Fibroblast of skin of right biceps (primary cell): ENCODE measurements around the gene SLC25A13.
A peak's percentile ranks its signal among the peaks of the same experiment; 100 is the strongest.

Experiments used
- DNase-seq: peaks from one replicate; pipeline ENCODE4 v3.0.0-alpha.2; 2013

Gene SLC25A13

GRCh38 chr7:96199421-96199820 lies 122.5 kb downstream of the SLC25A13 start:
- peak; percentile 8 for DNase-seq

DNA sequence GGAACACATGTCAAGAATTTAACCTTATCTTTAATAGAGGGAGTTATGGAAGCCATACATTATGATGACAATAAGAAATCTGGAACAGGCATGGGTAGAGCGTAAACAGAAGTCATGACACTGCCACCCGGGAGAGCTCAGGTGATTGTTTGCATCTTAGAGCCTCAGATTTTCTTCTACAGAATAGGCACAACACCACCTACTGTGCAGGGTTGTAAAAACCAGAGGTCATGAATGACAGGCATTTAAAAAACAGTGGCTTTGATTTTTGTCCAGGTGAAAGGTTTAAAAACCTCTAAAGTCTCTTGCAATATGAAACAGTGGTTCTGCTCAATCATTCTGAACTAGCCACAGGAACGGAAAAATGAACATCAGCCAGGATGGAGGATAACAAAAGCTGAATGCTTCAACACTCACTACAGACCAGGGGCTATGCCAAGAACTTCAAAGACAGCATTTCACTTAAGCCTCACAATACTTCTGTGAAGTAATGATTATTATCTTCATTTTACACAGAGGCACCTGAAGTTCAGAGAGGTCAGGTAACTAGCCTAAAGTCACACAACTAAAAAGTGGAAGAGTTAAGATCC lies 123.8 kb downstream of the SLC25A13 start:
- DNase-seq, result no peak

- no peak for DNase-seq
Measured at GRCh38 chr7:96196676-96197075, 125.2 kb downstream of the SLC25A13 start.

- DNase-seq, result no peak
Measured at GRCh38 chr7:96189129-96189820, 132.6 kb downstream of the SLC25A13 start.

DNA sequence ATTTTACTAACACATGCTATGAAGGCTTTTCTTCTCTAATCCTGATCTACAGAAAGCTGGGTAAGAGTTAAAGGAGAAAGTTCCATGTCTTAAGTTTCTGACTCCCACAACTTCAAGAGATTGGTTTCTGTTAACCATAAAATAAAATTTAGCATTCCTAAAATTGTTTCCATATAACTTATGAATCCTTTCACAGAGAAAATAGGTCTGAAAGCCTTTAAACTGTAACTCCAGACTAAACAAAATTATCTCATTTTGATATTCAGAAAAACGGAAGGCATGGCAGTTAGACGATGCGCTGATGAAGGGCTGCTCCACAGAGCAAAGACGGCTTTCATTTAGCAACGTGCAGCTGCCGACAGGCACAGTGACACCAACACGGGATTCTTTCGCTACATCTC lies 133.3 kb downstream of the SLC25A13 start:
- DNase-seq, result peak; percentile 17

GRCh38 chr7:96188174-96188581 lies 133.7 kb downstream of the SLC25A13 start:
- peak; percentile 8 for DNase-seq

- DNase-seq, result no peak
Measured at GRCh38 chr7:96187735-96188134, 134.2 kb downstream of the SLC25A13 start.

DNA sequence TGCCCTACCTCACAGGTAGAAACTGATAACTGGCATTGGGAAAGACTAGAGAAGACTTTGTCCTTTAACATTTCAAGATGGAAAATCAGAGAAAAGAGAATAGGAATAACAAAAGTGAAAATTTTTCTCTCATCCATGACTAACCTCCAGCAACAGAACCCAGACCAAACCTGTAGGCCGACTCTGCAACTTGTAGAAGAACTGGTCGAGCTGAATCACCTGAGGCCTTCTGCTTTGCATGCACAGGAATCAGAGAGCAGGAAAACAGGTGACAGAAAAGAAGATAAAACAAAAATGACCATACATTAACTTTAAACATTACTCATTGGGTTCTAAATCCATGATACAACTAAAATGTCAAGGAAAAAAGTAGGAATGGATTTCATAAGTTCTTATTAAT lies 137.1 kb downstream of the SLC25A13 start:
- no peak for DNase-seq

GRCh38 chr7:96183163-96183670 lies 138.7 kb downstream of the SLC25A13 start:
- DNase-seq, result no peak

DNA sequence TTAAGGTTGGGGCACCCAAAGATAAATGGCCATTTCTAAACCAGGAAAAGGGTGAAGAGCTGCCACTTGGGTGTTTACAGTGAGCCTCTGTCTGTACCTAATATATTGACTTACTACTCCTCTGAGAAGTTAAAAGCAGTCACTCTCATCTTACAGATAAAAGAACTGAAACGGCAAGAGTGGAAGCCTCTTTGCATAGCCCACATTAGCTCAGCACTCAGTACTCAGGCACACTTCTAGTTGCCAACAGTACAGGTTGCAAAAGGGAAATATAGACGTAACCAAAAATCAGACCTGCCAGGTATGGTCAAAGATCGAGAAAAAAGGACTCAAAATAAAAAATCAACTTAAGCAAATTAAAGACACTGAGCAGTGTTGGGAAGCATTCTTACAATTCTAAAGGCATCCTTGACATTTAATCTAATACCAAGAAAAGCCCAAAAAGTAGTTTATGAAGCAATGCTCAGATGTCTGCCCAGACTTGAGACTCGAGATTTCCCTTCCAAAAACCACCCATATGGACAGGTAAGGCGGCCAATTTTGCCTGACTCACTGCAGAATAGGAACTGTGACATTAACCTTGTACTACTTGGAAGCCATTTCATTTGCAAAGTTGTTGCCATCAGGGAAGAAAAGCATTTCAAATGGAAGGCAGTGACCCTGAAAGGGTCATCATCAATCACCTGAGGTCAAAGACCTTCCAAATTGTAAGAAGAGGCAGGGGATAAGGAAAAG lies 139.3 kb downstream of the SLC25A13 start:
- no peak for DNase-seq

GRCh38 chr7:96181174-96181573 lies 140.7 kb downstream of the SLC25A13 start:
- DNase-seq, result no peak

GRCh38 chr7:96179837-96180236 lies 142.1 kb downstream of the SLC25A13 start:
- no peak for DNase-seq

DNA sequence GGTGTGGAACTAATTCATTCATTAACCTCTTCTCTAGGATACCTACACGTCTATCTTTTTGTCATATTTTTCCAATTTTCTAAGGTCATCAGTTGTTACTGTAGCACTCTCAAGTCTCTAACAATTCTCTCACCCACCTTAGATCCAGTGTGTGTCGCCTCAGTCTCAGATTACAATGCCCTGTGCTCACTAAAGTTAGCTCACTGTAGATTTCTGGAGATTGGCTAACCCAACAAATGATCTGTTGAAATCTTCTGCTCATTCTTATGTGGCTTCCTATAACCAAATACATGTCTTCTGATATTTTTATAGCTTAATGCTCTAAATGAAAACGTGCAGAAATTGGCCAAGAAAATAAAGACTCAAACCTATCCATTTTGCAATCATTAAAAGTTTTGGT lies 142.6 kb downstream of the SLC25A13 start:
- no peak for DNase-seq

GRCh38 chr7:96178581-96178980 lies 143.3 kb downstream of the SLC25A13 start:
- no peak for DNase-seq

DNA sequence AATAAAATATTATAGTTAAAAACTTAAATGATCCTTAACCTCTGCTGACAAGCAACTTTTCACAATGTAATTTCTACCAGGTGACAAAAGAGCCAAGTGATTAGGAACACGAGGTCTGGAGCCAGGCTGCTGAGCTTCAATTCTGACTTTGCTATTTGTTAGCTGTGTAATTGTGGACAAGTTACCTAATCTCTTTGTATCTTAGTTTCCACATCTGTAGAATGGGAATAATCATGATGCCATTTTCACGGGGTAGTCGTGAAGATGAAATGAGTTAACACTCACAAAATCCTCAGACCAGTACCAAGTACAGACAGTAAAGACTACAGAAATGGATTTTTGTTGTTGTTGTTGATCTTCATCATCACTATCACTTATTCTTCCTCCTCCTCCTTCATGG lies 144.5 kb downstream of the SLC25A13 start:
- DNase-seq, result no peak

- DNase-seq, result no peak
Measured at GRCh38 chr7:96174812-96175211, 147.1 kb downstream of the SLC25A13 start.

DNA sequence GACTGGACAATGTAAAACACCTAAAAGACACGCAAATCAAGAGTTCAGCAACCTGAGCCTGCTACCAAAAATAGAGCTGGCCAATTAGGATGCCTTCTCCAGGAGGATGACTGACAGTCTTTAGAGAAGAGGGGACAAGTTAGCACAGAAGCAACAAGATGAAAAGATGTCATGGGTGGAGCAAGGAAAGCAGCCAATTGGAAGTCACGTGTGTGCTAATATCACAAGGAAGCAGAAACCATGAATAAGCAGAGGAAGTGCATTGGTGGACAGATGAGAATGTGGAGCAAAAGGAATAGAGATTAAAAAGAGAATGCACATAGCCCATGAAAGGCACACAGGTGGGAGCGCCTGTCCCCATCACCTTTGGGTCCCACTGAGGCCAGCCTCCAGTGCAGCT lies 148.1 kb downstream of the SLC25A13 start:
- DNase-seq, result no peak

DNA sequence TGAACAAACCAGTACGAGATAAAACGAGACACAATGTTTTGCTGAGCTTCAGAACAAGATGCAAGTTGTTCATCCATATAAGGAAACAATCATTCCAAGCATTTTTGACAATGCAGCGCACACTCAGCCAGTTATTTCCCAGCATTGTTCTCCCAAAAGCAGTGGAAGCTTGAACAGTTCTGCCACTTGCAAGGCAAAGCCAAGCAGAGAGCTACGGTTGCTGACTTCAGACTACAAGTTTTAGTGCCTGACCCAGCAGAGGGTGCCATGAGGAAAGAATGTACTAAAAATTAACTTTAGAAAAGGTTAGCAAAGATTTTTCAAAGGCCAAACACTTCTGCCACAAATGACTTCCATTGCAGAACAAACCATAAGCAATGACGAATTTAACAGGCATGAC lies 152.5 kb downstream of the SLC25A13 start:
- peak; percentile 6 for DNase-seq

DNA sequence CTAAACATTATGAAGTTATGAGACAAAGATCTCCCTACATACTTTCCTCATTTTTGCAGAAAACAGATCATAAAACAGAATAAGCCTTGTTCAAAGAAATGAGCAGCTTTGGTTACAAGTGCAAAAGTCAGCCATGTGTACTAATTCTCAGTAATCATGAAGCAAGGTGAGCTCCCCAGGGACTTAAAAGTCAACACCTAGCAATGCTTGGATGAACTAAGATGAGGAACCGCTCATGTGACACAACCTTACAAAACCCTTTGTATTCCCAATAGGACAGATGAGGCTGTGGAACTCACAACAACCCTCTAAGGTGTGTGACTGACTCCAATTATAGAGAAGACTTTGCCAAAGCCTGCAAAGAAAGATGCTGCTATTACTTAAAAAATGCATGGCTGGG lies 154.5 kb downstream of the SLC25A13 start:
- no peak for DNase-seq

DNA sequence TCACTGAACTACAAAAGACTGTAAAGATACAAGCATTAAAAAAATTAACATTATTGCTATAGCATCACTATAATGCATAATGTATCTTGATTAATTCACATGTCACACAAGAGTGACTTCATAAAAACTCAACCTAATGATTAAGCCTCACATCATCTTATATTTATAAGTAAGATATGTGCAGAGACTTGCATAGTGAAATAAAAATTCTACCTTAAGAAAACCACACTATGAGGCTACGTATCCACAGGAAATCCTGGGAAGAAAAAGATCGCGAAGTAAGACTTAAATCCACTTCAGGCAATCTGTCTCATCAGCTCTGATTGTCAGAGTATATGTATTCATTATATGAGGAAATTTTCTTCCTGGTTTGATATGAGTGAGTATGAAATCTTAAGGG lies 160.0 kb downstream of the SLC25A13 start:
- DNase-seq, result no peak

DNA sequence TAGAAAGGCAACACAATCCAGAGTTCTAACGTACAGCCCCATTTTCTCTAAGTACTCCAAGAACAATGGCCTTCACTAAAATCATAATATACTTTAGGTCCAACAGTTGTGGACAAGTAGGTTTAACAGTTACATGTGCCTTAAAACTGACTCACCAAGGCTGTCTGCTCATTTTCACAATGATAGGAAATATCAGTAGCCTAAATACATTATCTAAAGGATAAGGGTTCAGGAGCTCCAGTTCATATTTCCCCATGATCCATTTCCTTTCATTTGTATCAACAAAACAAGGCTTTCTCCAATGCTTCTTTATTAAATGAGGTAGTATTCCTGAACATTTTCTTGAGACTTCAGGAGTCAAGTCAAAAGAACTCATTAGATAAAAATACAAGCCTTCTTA lies 164.0 kb downstream of the SLC25A13 start:
- no peak for DNase-seq

- DNase-seq, result peak; percentile 31
Measured at GRCh38 chr7:96154506-96154905, 167.4 kb downstream of the SLC25A13 start.

GRCh38 chr7:96152706-96153105 lies 169.2 kb downstream of the SLC25A13 start:
- no peak for DNase-seq

DNA sequence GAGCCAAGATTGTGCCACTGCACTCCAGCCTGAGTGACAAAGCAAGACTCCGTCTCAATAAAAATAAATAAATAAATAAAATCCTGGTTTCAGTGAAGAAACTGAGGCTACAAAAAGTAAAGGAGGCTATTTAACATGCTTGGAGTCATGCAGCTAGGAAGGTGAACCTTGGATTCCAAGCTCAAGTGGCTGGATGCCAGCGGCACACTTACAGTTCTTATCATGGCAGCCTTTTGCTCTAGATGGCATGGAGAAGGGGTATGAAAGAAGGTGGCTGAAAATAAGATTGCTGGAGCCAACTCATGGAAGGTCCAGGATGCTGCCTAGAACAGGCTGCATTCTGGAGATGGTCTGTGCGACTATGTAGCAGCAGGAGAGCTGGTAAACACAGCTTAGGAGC lies 170.0 kb downstream of the SLC25A13 start:
- DNase-seq, result no peak
